H1 (cell line): ENCODE measurements around the gene FASTKD3. TPM values are rescaled to one million over a fixed set of nuclear protein-coding genes. Genes with fewer than 3 reads are reported as not detected.

Source experiments
- CTCF ChIA-PET: fragments of 300-600 bp; sonication (Branson Sonifier 250); formaldehyde crosslinking; loops from one replicate; lab custom pipeline; 2021; ENCODE audit not compliant: partially characterized antibody; lab: Charles Lee
- POLR2A ChIA-PET: fragments of 300-600 bp; sonication (Branson Sonifier 250); formaldehyde crosslinking; loops from one replicate; lab custom pipeline; 2021; ENCODE audit warnings: inconsistent platforms; ENCODE audit not compliant: partially characterized antibody; lab: Charles Lee
- DNase-seq, 2 experiments: peaks; one replicate each; pipeline versions ENCODE4 v3.0.0 to v3.0.0-alpha.2; 2010 to 2022; ENCODE audit warnings: low spot score in 2 of 2, low read depth in 1 of 2, mixed read lengths in 1 of 2
- FAIRE-seq: peaks from 2 replicates; lab custom pipeline; 2011; peaks lifted over from hg19 to GRCh38; lab: Jason Lieb, UNC
- H2AFZ ChIP-seq: 2 replicates; pipeline ENCODE4 v1.8.1; 2012; ENCODE audit warnings: low read length, inconsistent platforms
- H2AK5ac ChIP-seq: 2 replicates; pipeline ENCODE4 v1.6.1; 2013; ENCODE audit warnings: low read depth, low read length
- H2BK120ac ChIP-seq: replicated peaks from 2 replicates; pipeline ENCODE3; 2013; ENCODE audit warnings: low read depth, low read length, inconsistent platforms
- H2BK12ac ChIP-seq: 2 replicates; pipeline ENCODE4 v1.6.1; 2013; ENCODE audit warnings: low read depth, low read length
- H2BK15ac ChIP-seq: 2 replicates; pipeline ENCODE4 v1.6.1; 2013; ENCODE audit warnings: low read length
- H2BK20ac ChIP-seq: 2 replicates; pipeline ENCODE4 v1.6.1; 2013; ENCODE audit warnings: low read length
- H2BK5ac ChIP-seq: 2 replicates; pipeline ENCODE4 v1.6.1; 2013; ENCODE audit warnings: low read depth, low read length
- H3K14ac ChIP-seq: 2 replicates; pipeline ENCODE4 v1.6.1; 2013; ENCODE audit warnings: inconsistent platforms; ENCODE audit not compliant: insufficient read length
- H3K18ac ChIP-seq: 2 replicates; pipeline ENCODE4 v1.6.1; 2013; ENCODE audit warnings: low read length; ENCODE audit errors: extremely low read depth
- H3K23ac ChIP-seq: 2 replicates; pipeline ENCODE4 v1.6.1; 2013; ENCODE audit warnings: inconsistent platforms; ENCODE audit not compliant: insufficient read length
- H3K23me2 ChIP-seq: 2 replicates; pipeline ENCODE4 v1.6.1; 2013; ENCODE audit warnings: low read depth, low read length
- H3K27ac ChIP-seq: 2 replicates; pipeline ENCODE4 v1.6.1; 2011; ENCODE audit warnings: low read depth, low read length, inconsistent platforms
- H3K27me3 ChIP-seq, 4 experiments: replicated peaks in 1 of 4; 1 replicate in 1 of 4; 2 replicates in 3 of 4; pipeline versions ENCODE4 v1.6.1 to v1.8.1; 2011 to 2013; ENCODE audit warnings: low read length in 3 of 4, mild to moderate bottlenecking in 3 of 4, inconsistent platforms in 2 of 4, mixed read lengths in 2 of 4, moderate library complexity in 1 of 4; ENCODE audit not compliant: control insufficient read depth in 3 of 4, insufficient read depth in 3 of 4; ENCODE audit errors: extremely low read depth in 1 of 4
- H3K36me3 ChIP-seq, 4 experiments: 2 replicates each; pipeline versions ENCODE4 v1.6.1 to v1.8.1; 2011 to 2013; ENCODE audit warnings: mild to moderate bottlenecking in 4 of 4, low read length in 3 of 4, moderate library complexity in 2 of 4, control low read depth in 1 of 4, inconsistent platforms in 1 of 4; ENCODE audit not compliant: insufficient read depth in 4 of 4, control insufficient read depth in 2 of 4
- H3K4ac ChIP-seq: replicated peaks from 2 replicates; pipeline ENCODE3; 2013; ENCODE audit warnings: low read length, low read depth, mixed read lengths, inconsistent platforms; ENCODE audit not compliant: insufficient read length
- H3K4me1 ChIP-seq, 4 experiments: replicated peaks in 1 of 4; 1 replicate in 1 of 4; 2 replicates in 3 of 4; pipeline versions ENCODE4 v1.6.1 to v1.8.1; 2011 to 2013; ENCODE audit warnings: low read length in 3 of 4, inconsistent platforms in 2 of 4, mixed read lengths in 1 of 4; ENCODE audit not compliant: insufficient read depth in 4 of 4, control insufficient read depth in 3 of 4
- H3K4me2 ChIP-seq, 2 experiments: 2 replicates each; pipeline versions ENCODE4 v1.6.1 to v1.8.1; 2011 to 2013; ENCODE audit warnings: low read depth in 2 of 2, low read length in 2 of 2, control low read depth in 1 of 2, inconsistent platforms in 1 of 2, mild to moderate bottlenecking in 1 of 2; ENCODE audit not compliant: insufficient read depth in 1 of 2
- H3K4me3 ChIP-seq, 4 experiments: fragments of 200-600, 300-600 bp in 1 of 4; sonication (generic), shearing (Covaris generic), sonication (Bioruptor Twin) in 1 of 4; 2 replicates each; pipeline versions ENCODE4 v1.5.1 to v1.8.1; 2011 to 2016; ENCODE audit warnings: low read length in 4 of 4, low read depth in 3 of 4, control low read depth in 2 of 4, inconsistent platforms in 2 of 4, mild to moderate bottlenecking in 2 of 4, mixed read lengths in 1 of 4, moderate library complexity in 1 of 4; ENCODE audit not compliant: insufficient read depth in 2 of 4; ENCODE audit errors: extremely low read depth in 1 of 4
- H3K56ac ChIP-seq: replicated peaks from 2 replicates; pipeline ENCODE3; 2013; ENCODE audit warnings: low read depth, mild to moderate bottlenecking, mixed read lengths, low read length, inconsistent platforms; ENCODE audit not compliant: insufficient read length
- H3K79me1 ChIP-seq: 2 replicates; pipeline ENCODE4 v1.6.1; 2013; ENCODE audit warnings: low read depth, low read length, control low read depth
- H3K79me2 ChIP-seq, 2 experiments: 2 replicates each; pipeline versions ENCODE4 v1.6.1 to v1.8.1; 2012 to 2013; ENCODE audit warnings: low read length in 2 of 2, mild to moderate bottlenecking in 2 of 2, inconsistent platforms in 1 of 2; ENCODE audit not compliant: insufficient read depth in 2 of 2, control insufficient read depth in 1 of 2
- H3K9ac ChIP-seq, 4 experiments: replicated peaks in 1 of 4; 1 replicate in 1 of 4; 2 replicates in 3 of 4; pipeline versions ENCODE4 v1.6.1 to v1.8.1; 2011 to 2013; ENCODE audit warnings: low read depth in 3 of 4, low read length in 3 of 4, control low read depth in 2 of 4, mild to moderate bottlenecking in 2 of 4, moderate library complexity in 2 of 4, inconsistent platforms in 1 of 4; ENCODE audit errors: extremely low read depth in 1 of 4
- H3K9me3 ChIP-seq, 2 experiments: 2 replicates each; pipeline versions ENCODE4 v1.6.1 to v1.8.1; 2012 to 2013; ENCODE audit warnings: mild to moderate bottlenecking in 2 of 2, moderate library complexity in 2 of 2, control low read depth in 1 of 2, inconsistent platforms in 1 of 2, low read depth in 1 of 2, low read length in 1 of 2, mixed read lengths in 1 of 2; ENCODE audit not compliant: insufficient read depth in 2 of 2
- H4K20me1 ChIP-seq, 2 experiments: replicated peaks in 1 of 2; 2 replicates each; pipeline versions ENCODE3 to v1.8.1; 2011 to 2013; ENCODE audit warnings: inconsistent platforms in 2 of 2, low read length in 2 of 2, mild to moderate bottlenecking in 1 of 2; ENCODE audit not compliant: insufficient read depth in 2 of 2, control insufficient read depth in 1 of 2
- H4K5ac ChIP-seq: 2 replicates; pipeline ENCODE4 v1.6.1; 2013; ENCODE audit warnings: low read length, low read depth, mixed read lengths, inconsistent platforms; ENCODE audit not compliant: insufficient read length
- H4K8ac ChIP-seq: 2 replicates; pipeline ENCODE4 v1.8.0; 2013; ENCODE audit warnings: mild to moderate bottlenecking, moderate library complexity, low read length, inconsistent platforms; ENCODE audit not compliant: insufficient read depth; ENCODE audit errors: extremely low read depth
- H4K91ac ChIP-seq: replicated peaks from 2 replicates; pipeline ENCODE3; 2013; ENCODE audit warnings: low read length, mixed read lengths, inconsistent platforms; ENCODE audit not compliant: insufficient read length
- ASH2L ChIP-seq: fragments of 200-600, 300-600 bp; sonication (generic); IDR thresholded peaks from one replicate; pipeline ENCODE4 v1.7.1; 2017; ENCODE audit warnings: low read length
- POLR2A ChIP-seq, 2 experiments: IDR thresholded peaks; 1 replicate in 1 of 2; 2 replicates in 1 of 2; pipeline ENCODE4 v1.6.1; 2011; ENCODE audit warnings: low read depth in 2 of 2, low read length in 2 of 2, mild to moderate bottlenecking in 2 of 2; ENCODE audit errors: control extremely low read depth in 1 of 2
- RXRA ChIP-seq: IDR thresholded peaks from 2 replicates; pipeline ENCODE4 v1.6.1; 2011; ENCODE audit warnings: low read depth, mild to moderate bottlenecking, low read length, moderate library complexity; ENCODE audit not compliant: insufficient read depth
- TAF1 ChIP-seq: IDR thresholded peaks from 2 replicates; pipeline ENCODE4 v1.6.1; 2011; ENCODE audit warnings: mild to moderate bottlenecking, low read depth, low read length
- WGBS, 2 experiments: shearing (Covaris generic) in 1 of 2; methylation state at CpG; one replicate each; pipeline versions ENCODE4 v1.1.6 to v1.1.7; 2013 to 2015; ENCODE audit warnings: low lambda C conversion rate in 2 of 2, mixed read lengths in 2 of 2, inconsistent platforms in 1 of 2, low coverage in 1 of 2, missing lambda C conversion rate in 1 of 2; ENCODE audit not compliant: insufficient replicate concordance in 2 of 2, insufficient coverage in 1 of 2, insufficient read length in 1 of 2; ENCODE audit errors: extremely low coverage in 1 of 2, missing lambda C conversion rate in 1 of 2; 5-methylcytosine and 5-hydroxymethylcytosine counted together
- polyA plus RNA-seq, 7 experiments: library from polyadenylated mRNA; depleted of rRNA in 3 of 7; stranded (reverse) in 5 of 7; unstranded in 2 of 7; fragments of >200 nt in 5 of 7; fragments of 200-250 nt in 2 of 7; gene quantifications; 1 replicate in 5 of 7; 2 replicates in 1 of 7; 4 replicates in 1 of 7; pipeline versions ENCODE4 v1.2.1 to v1.2.3, GENCODE V29; 2011 to 2013; ENCODE audit warnings: missing spikeins in 2 of 7, mixed read lengths in 2 of 7
- total RNA-seq: library from RNA; stranded (reverse); fragmentation: NEBNext Ultra II Directional; extraction: Animal tissue kit (Norgen Biotek cat#: 25700); gene quantifications from 2 replicates; pipeline ENCODE4 v1.2.1, GENCODE V29; 2021

The FASTKD3 gene
- total and polyA plus RNA-seq, 2 of the 8 experiments (the other 6 are each of a cell fraction or from before 2014, with no cell fraction given): 5.6 to 7.6 TPM

DNA sequence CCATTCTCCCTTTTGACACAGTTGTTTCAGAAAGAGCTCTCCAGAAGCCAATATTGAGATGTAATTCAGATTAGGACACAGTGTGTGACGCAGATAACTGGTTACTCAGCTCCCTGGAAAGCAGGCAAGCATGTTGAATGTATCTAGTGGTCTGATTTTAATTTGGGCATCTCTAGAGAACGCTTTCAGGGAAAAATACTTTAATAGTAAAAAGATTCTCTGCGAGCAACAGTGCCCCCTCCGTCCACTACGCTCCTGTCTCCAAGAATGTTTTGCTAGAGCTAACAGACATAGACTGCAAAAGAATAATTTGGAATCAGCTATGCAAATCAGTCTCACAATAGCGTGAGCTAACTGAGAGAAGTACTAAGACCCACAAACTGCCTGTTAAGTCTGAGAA is 41.2 kb downstream of the FASTKD3 start:
- Histone ChIP-seq H3K9ac (no peak overlapping the region), H2AFZ (no peak overlapping the region), H4K20me1 (no peaks in the 10 kb centered on the region), H2BK15ac (no peak overlapping the region), H3K36me3 (peaks cover 0 to 7% (median 5%) of the 10 kb centered on the region in 4 experiments; a peak in 3 of 8 replicates), H3K56ac (no peak overlapping the region), H3K4me1 (no peaks in the 10 kb centered on the region), H3K27ac (no peak overlapping the region), H3K18ac (no peak overlapping the region), H3K23me2 (no peaks in the 10 kb centered on the region), H3K79me2 (no peaks in the 10 kb centered on the region), H3K79me1 (no peaks in the 10 kb centered on the region), H4K5ac (no peak overlapping the region), H2BK12ac (no peak overlapping the region), H4K8ac (no peak overlapping the region), H3K4me3 (no peak overlapping the region), H3K4me2 (no peak overlapping the region), H4K91ac (no peak overlapping the region), H3K14ac (no peak overlapping the region), H2BK20ac (no peak overlapping the region), H3K23ac (no peak overlapping the region), H2BK120ac (no peak overlapping the region), H2AK5ac (no peak overlapping the region), H2BK5ac (no peak overlapping the region), H3K9me3 (no peaks in the 10 kb centered on the region), H3K27me3 (peaks cover 0 to 2% (median 0%) of the 10 kb centered on the region in 4 experiments; a peak in 1 of 7 replicates), H3K4ac (no peak overlapping the region)
- no peak for DNase-seq
- WGBS, 2 experiments: 87% methylated on average over 6 of the region's 6 CpGs; no CpG with 5 or more reads in 1 of the 2 experiments
- no peak for FAIRE-seq
- ChIA-PET POLR2A (interaction anchor here (2.7 kb wide), 1 partner anchor 11 kb away, joined by 7 read pairs; no protein-coding TSS in a partner anchor), CTCF (interaction anchor here (0.9 to 2.4 kb wide), 5 partner anchors 10 to 1037 kb away, joined by 3 to 8 read pairs (median 3); no protein-coding TSS in a partner anchor)
- TF ChIP-seq ASH2L (no peak), RXRA (no peak), POLR2A (IDR thresholded peaks at IDR 0.05; ENCODE audit: control extremely low read depth in 1 of 2, low read depth in 2 of 2, low read length in 2 of 2) (no peak), TAF1 (no peak)
